Endometrial microvascular endothelial cells (primary cell): ENCODE measurements around the gene DNAJB14. TPM values are rescaled to one million over a fixed set of nuclear protein-coding genes. Genes with fewer than 3 reads are reported as not detected.

Experiments
- in situ Hi-C: cut with HindIII; loops from 2 replicates; pipeline ENCODE4 v1.10.0; 2017; ENCODE audit warnings: low sequenced_read_pairs, low pct_unique_long_range_greater_than_20kb; ENCODE audit errors: inconsistent ontology term
- total RNA-seq: library from RNA; depleted of rRNA; stranded (reverse); fragments of >200 nt; gene quantifications from one replicate; pipeline ENCODE4 v1.2.3, GENCODE V29; 2015; ENCODE audit errors: inconsistent ontology term

Gene DNAJB14
- total RNA-seq, 1 donor from 2014 or later, result 19.7 TPM

- in situ Hi-C loops, result no loop called here
Observed at GRCh38 chr4:99947608-99948007, 1.2 kb upstream of the DNAJB14 start.

GRCh38 chr4:99947190-99947578, 766 bp upstream of the DNAJB14 start:
- in situ Hi-C loops, result no loop called here

GRCh38 chr4:99945718-99946355, 581 bp downstream of the DNAJB14 start:
- in situ Hi-C loops, result no loop called here

- in situ Hi-C loops, result no loop called here
Observed at GRCh38 chr4:99943904-99944437, 2.4 kb downstream of the DNAJB14 start.

- in situ Hi-C loops, result no loop called here
Observed at GRCh38 chr4:99938243-99938753, 8.1 kb downstream of the DNAJB14 start.

GRCh38 chr4:99934891-99935290, 11.5 kb downstream of the DNAJB14 start:
- in situ Hi-C loops, result no loop called here

GRCh38 chr4:99927566-99927965, 18.9 kb downstream of the DNAJB14 start:
- in situ Hi-C loops, result no loop called here

- in situ Hi-C loops, result no loop called here
Observed at GRCh38 chr4:99921174-99921573, 25.2 kb downstream of the DNAJB14 start.

- in situ Hi-C loops, result no loop called here
Observed at GRCh38 chr4:99918656-99919055, 27.8 kb downstream of the DNAJB14 start.

- in situ Hi-C loops, result no loop called here
Observed at GRCh38 chr4:99917575-99917974, 28.8 kb downstream of the DNAJB14 start.

GRCh38 chr4:99915449-99915848, 31.0 kb downstream of the DNAJB14 start:
- in situ Hi-C loops, result no loop called here

- in situ Hi-C loops, result no loop called here
Observed at GRCh38 chr4:99894998-99895397, 51.4 kb downstream of the DNAJB14 start.

GRCh38 chr4:99894161-99894997, 52.0 kb downstream of the DNAJB14 start, which contains the start of gene LAMTOR3:
TSS of gene LAMTOR3 (minus strand) at chr4:99894427. CDS start at chr4:99893963, 464 bp downstream.
- in situ Hi-C loops, result no loop called here

GRCh38 chr4:99893839-99894160, 52.6 kb downstream of the DNAJB14 start:
- in situ Hi-C loops, result no loop called here

GRCh38 chr4:99893029-99893428, 53.4 kb downstream of the DNAJB14 start:
- in situ Hi-C loops, result no loop called here

GRCh38 chr4:99891351-99891750, 55.1 kb downstream of the DNAJB14 start:
- in situ Hi-C loops, result no loop called here

GRCh38 chr4:99887837-99888236, 58.6 kb downstream of the DNAJB14 start:
- in situ Hi-C loops, result no loop called here

- in situ Hi-C loops, result no loop called here
Observed at GRCh38 chr4:99886146-99886545, 60.3 kb downstream of the DNAJB14 start.

- in situ Hi-C loops, result no loop called here
Observed at GRCh38 chr4:99885687-99886086, 60.7 kb downstream of the DNAJB14 start.

GRCh38 chr4:99885063-99885664, 61.3 kb downstream of the DNAJB14 start:
- in situ Hi-C loops, result no loop called here
